ENCODE data around the gene TET2.

TET2 gene

GRCh38 chr4:105140684-105141490 is 5.8 kb upstream of the TET2 start:
- no peak overlapping the region for H3K9ac ChIP-seq (ENCODE audit: low read length in 2 of 2)
- H3K9me3 ChIP-seq (ENCODE audit: control insufficient read depth in 2 of 2, low read length in 2 of 2) = no peaks in the 10 kb centered on the region
- H3K27me3 ChIP-seq (ENCODE audit: control insufficient read depth in 1 of 2, insufficient read depth in 2 of 2, low read length in 2 of 2) = no peaks in the 10 kb centered on the region
- peaks cover 6% of the 10 kb centered on the region for H3K4me1 ChIP-seq (ENCODE audit: control insufficient read depth, insufficient read depth, low read length)
- H3K36me3 ChIP-seq (ENCODE audit: control insufficient read depth in 2 of 2, insufficient read depth in 2 of 2, low read length in 2 of 2) = no peaks in the 10 kb centered on the region
- no peak overlapping the region for H3K4me3 ChIP-seq (ENCODE audit: low read length in 2 of 2)
- no peak overlapping the region for H3K27ac ChIP-seq (ENCODE audit: low read length)

- Histone ChIP-seq H3K4me1 (ENCODE audit: control insufficient read depth, insufficient read depth, low read length) (peaks cover 7% of the 10 kb centered on the region), H3K9ac (ENCODE audit: low read length in 2 of 2) (peak overlapping the region; percentile 37 to 69), H3K36me3 (ENCODE audit: control insufficient read depth in 2 of 2, insufficient read depth in 2 of 2, low read length in 2 of 2) (no peaks in the 10 kb centered on the region), H3K27ac (ENCODE audit: low read length) (no peak overlapping the region), H3K4me3 (ENCODE audit: low read length in 2 of 2) (peak overlapping the region; percentile 82 to 97), H3K27me3 (ENCODE audit: control insufficient read depth in 1 of 2, insufficient read depth in 2 of 2, low read length in 2 of 2) (no peaks in the 10 kb centered on the region), H3K9me3 (ENCODE audit: control insufficient read depth in 2 of 2, low read length in 2 of 2) (no peaks in the 10 kb centered on the region)
These were observed 1.3 kb upstream of the TET2 start for GRCh38 chr4:105145156-105145902.

- H3K4me3 ChIP-seq (ENCODE audit: low read length in 2 of 2) = peak overlapping the region; percentile 82 to 97
- no peak overlapping the region for H3K27ac ChIP-seq (ENCODE audit: low read length)
- H3K27me3 ChIP-seq (ENCODE audit: control insufficient read depth in 1 of 2, insufficient read depth in 2 of 2, low read length in 2 of 2) = no peaks in the 10 kb centered on the region
- no peaks in the 10 kb centered on the region for H3K9me3 ChIP-seq (ENCODE audit: control insufficient read depth in 2 of 2, low read length in 2 of 2)
- peaks cover 7% of the 10 kb centered on the region for H3K4me1 ChIP-seq (ENCODE audit: control insufficient read depth, insufficient read depth, low read length)
- no peaks in the 10 kb centered on the region for H3K36me3 ChIP-seq (ENCODE audit: control insufficient read depth in 2 of 2, insufficient read depth in 2 of 2, low read length in 2 of 2)
- peak overlapping the region; percentile 37 to 69 for H3K9ac ChIP-seq (ENCODE audit: low read length in 2 of 2)
These were observed 787 bp upstream of the TET2 start for GRCh38 chr4:105145903-105146275.

DNA sequence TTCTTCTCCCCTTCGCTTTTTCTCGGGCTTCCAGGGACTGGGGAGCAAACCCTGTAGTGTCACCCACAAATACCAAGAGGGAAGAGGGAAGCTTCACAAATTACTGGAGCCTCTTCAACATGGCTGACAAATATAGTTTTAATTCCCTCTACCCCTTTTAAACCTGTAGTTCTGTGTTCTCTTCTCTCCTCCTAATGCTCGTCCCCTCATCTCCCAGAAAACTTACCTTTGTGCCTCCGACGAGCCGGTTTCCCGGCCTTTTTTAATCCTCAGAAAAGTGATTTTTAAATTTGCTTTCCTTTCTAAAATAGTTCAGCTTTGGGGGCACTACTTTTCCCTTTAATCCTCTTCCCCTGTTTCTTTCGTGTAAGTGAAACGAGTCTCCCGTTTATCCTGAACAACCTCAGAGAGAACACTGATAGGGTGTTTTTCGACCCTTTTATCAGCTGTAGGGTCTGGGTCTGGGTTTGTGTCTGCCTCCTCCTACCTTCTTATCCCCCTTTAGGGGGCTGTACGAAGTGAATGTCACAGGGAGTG is 408 bp downstream of the TET2 start:
- peaks cover 7% of the 10 kb centered on the region for H3K4me1 ChIP-seq (ENCODE audit: control insufficient read depth, insufficient read depth, low read length)
- H3K27ac ChIP-seq (ENCODE audit: low read length) = peak overlapping the region; percentile 66

GRCh38 chr4:105147553-105148161 is 981 bp downstream of the TET2 start:
- no peaks in the 10 kb centered on the region for H3K27me3 ChIP-seq (ENCODE audit: control insufficient read depth in 1 of 2, insufficient read depth in 2 of 2, low read length in 2 of 2)
- peak overlapping the region; percentile 69 to 81 for H3K9ac ChIP-seq (ENCODE audit: low read length in 2 of 2)
- H3K27ac ChIP-seq (ENCODE audit: low read length) = peak overlapping the region; percentile 66
- H3K4me3 ChIP-seq (ENCODE audit: low read length in 2 of 2) = peak overlapping the region; percentile 82 to 97
- H3K4me1 ChIP-seq (ENCODE audit: control insufficient read depth, insufficient read depth, low read length) = peaks cover 7% of the 10 kb centered on the region
- H3K9me3 ChIP-seq (ENCODE audit: control insufficient read depth in 2 of 2, low read length in 2 of 2) = no peaks in the 10 kb centered on the region
- H3K36me3 ChIP-seq (ENCODE audit: control insufficient read depth in 2 of 2, insufficient read depth in 2 of 2, low read length in 2 of 2) = no peaks in the 10 kb centered on the region

More for the DNA sequence above, 408 bp downstream of the TET2 start:
- H3K9me3 ChIP-seq (ENCODE audit: control insufficient read depth in 2 of 2, low read length in 2 of 2) = no peaks in the 10 kb centered on the region
- H3K27me3 ChIP-seq (ENCODE audit: control insufficient read depth in 1 of 2, insufficient read depth in 2 of 2, low read length in 2 of 2) = no peaks in the 10 kb centered on the region
- peak overlapping the region; percentile 82 to 97 for H3K4me3 ChIP-seq (ENCODE audit: low read length in 2 of 2)
- H3K36me3 ChIP-seq (ENCODE audit: control insufficient read depth in 2 of 2, insufficient read depth in 2 of 2, low read length in 2 of 2) = no peaks in the 10 kb centered on the region
- H3K9ac ChIP-seq (ENCODE audit: low read length in 2 of 2) = peak overlapping the region; percentile 69 to 81

DNA sequence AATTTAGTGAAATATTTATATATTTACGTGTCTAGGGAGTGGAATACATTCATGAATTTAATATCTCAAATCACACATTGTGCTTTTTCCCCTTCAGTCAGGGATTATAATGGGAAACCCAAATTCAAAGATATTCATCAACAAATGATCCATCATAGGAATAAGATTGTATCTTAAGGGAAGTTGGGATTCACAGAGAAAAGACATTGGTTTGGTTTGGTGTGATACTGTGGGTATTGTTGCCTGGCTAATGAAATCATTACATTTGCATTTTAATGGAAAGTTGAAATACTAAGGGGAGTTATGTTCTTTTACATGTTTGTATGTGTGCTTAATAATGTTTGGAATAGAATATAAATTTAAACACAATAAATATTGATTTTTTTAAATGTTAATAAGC is 1.7 kb downstream of the TET2 start:
- Histone ChIP-seq H3K27ac (ENCODE audit: low read length) (no peak overlapping the region), H3K27me3 (ENCODE audit: control insufficient read depth in 1 of 2, insufficient read depth in 2 of 2, low read length in 2 of 2) (no peaks in the 10 kb centered on the region), H3K9ac (ENCODE audit: low read length in 2 of 2) (peak overlapping the region in 1 of 2 donors; percentile 69), H3K9me3 (ENCODE audit: control insufficient read depth in 2 of 2, low read length in 2 of 2) (no peaks in the 10 kb centered on the region), H3K4me1 (ENCODE audit: control insufficient read depth, insufficient read depth, low read length) (peaks cover 7% of the 10 kb centered on the region), H3K36me3 (ENCODE audit: control insufficient read depth in 2 of 2, insufficient read depth in 2 of 2, low read length in 2 of 2) (no peaks in the 10 kb centered on the region), H3K4me3 (ENCODE audit: low read length in 2 of 2) (peak overlapping the region; percentile 82 to 97)

DNA sequence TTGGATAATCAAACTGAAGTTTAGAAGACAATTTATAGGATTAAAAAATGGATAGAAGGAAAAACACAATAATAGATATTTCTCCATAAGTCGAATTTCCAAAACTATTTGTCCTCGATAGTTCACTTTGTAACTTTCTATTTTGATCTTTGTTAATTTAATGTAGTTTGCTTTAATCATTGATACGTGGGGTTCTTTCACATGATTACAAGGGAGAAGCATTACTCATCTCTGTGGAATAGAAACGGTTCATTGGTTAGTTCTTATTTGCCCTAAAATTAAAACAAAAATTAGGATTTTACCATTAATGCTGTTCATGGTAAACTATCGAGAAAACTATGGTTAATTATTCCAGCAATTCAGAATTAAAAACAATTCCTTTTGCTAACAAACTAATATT is 2.1 kb downstream of the TET2 start:
- no peaks in the 10 kb centered on the region for H3K27me3 ChIP-seq (ENCODE audit: control insufficient read depth in 1 of 2, insufficient read depth in 2 of 2, low read length in 2 of 2)
- no peak overlapping the region for H3K9ac ChIP-seq (ENCODE audit: low read length in 2 of 2)
- H3K9me3 ChIP-seq (ENCODE audit: control insufficient read depth in 2 of 2, low read length in 2 of 2) = no peaks in the 10 kb centered on the region
- H3K27ac ChIP-seq (ENCODE audit: low read length) = no peak overlapping the region
- H3K4me1 ChIP-seq (ENCODE audit: control insufficient read depth, insufficient read depth, low read length) = peaks cover 7% of the 10 kb centered on the region
- no peaks in the 10 kb centered on the region for H3K36me3 ChIP-seq (ENCODE audit: control insufficient read depth in 2 of 2, insufficient read depth in 2 of 2, low read length in 2 of 2)
- H3K4me3 ChIP-seq (ENCODE audit: low read length in 2 of 2) = peak overlapping the region in 1 of 2 donors; percentile 82

GRCh38 chr4:105149771-105150170 is 3.1 kb downstream of the TET2 start:
- Histone ChIP-seq H3K9me3 (ENCODE audit: control insufficient read depth in 2 of 2, low read length in 2 of 2) (no peaks in the 10 kb centered on the region), H3K27me3 (ENCODE audit: control insufficient read depth in 1 of 2, insufficient read depth in 2 of 2, low read length in 2 of 2) (no peaks in the 10 kb centered on the region), H3K4me3 (ENCODE audit: low read length in 2 of 2) (peak overlapping the region in 1 of 2 donors; percentile 10), H3K4me1 (ENCODE audit: control insufficient read depth, insufficient read depth, low read length) (peaks cover 7% of the 10 kb centered on the region), H3K9ac (ENCODE audit: low read length in 2 of 2) (no peak overlapping the region), H3K27ac (ENCODE audit: low read length) (no peak overlapping the region), H3K36me3 (ENCODE audit: control insufficient read depth in 2 of 2, insufficient read depth in 2 of 2, low read length in 2 of 2) (no peaks in the 10 kb centered on the region)

DNA sequence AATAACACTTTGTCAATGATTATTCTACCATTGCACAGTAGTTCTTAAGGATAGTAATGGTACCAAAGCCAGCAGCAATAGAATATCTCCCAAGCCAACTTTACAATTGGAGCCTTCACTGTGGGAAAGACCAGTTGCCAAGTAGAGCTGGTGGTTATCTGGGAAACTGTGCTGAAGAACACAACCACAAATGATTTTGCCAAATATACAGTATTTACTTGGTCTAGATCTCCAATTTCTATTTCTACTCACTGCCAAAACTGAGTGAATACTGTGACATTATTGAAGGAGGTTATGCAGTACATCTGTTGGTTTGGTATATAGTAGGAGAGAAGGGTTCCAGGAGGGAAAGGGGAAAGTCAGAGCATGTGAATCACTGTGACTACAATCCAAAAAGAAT is 3.8 kb downstream of the TET2 start:
- H3K4me1 ChIP-seq (ENCODE audit: control insufficient read depth, insufficient read depth, low read length) = peaks cover 5% of the 10 kb centered on the region
- no peak overlapping the region for H3K27ac ChIP-seq (ENCODE audit: low read length)
- H3K36me3 ChIP-seq (ENCODE audit: control insufficient read depth in 2 of 2, insufficient read depth in 2 of 2, low read length in 2 of 2) = no peaks in the 10 kb centered on the region

DNA sequence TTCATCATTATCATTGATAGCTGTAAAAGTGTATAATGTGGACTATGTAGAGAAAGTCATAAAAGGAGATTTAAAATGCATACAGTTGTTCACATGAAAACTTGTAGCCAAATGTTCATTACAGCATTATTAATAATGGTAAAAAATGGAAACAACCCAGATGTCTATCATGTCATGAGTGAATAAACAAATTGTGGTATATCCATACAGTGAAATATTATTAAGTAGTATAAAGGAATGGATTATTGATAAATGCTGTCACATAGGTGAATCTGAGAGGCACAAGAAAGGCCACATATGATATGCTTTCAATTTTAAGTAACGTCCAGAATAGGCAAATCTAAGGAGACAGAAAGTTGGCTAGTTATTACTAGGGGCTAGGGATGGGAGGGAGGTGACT is 7.1 kb downstream of the TET2 start:
- Histone ChIP-seq H3K4me3 (ENCODE audit: low read length in 2 of 2) (no peak overlapping the region), H3K9me3 (ENCODE audit: control insufficient read depth in 2 of 2, low read length in 2 of 2) (no peaks in the 10 kb centered on the region), H3K36me3 (ENCODE audit: control insufficient read depth in 2 of 2, insufficient read depth in 2 of 2, low read length in 2 of 2) (no peaks in the 10 kb centered on the region), H3K4me1 (ENCODE audit: control insufficient read depth, insufficient read depth, low read length) (no peaks in the 10 kb centered on the region), H3K27me3 (ENCODE audit: control insufficient read depth in 1 of 2, insufficient read depth in 2 of 2, low read length in 2 of 2) (no peaks in the 10 kb centered on the region), H3K9ac (ENCODE audit: low read length in 2 of 2) (no peak overlapping the region), H3K27ac (ENCODE audit: low read length) (no peak overlapping the region)

More for the DNA sequence above, 3.8 kb downstream of the TET2 start:
- H3K27me3 ChIP-seq (ENCODE audit: control insufficient read depth in 1 of 2, insufficient read depth in 2 of 2, low read length in 2 of 2) = no peaks in the 10 kb centered on the region
- H3K4me3 ChIP-seq (ENCODE audit: low read length in 2 of 2) = no peak overlapping the region
- no peak overlapping the region for H3K9ac ChIP-seq (ENCODE audit: low read length in 2 of 2)
- no peaks in the 10 kb centered on the region for H3K9me3 ChIP-seq (ENCODE audit: control insufficient read depth in 2 of 2, low read length in 2 of 2)
